Left hindlimb (tissue), 1 donor: ENCODE results near the gene SFMBT1.
"Not testable (repeated sequence)": the region's sequence is repeated elsewhere in the genome, so short reads cannot be mapped to it uniquely, and the experiment has no call there.

Source experiments
- DNase-seq: peaks from one replicate; pipeline ENCODE4 v3.0.0-alpha.2; 2018

SFMBT1 gene

GRCh38 chr3:53035018-53035417 lies 10.9 kb downstream of the SFMBT1 start:
- DNase-seq = not testable (repeated sequence)

GRCh38 chr3:53034411-53034810 lies 11.5 kb downstream of the SFMBT1 start:
- not testable (repeated sequence) for DNase-seq

GRCh38 chr3:53032609-53033008 lies 13.3 kb downstream of the SFMBT1 start:
- no peak for DNase-seq

GRCh38 chr3:53030619-53031449 lies 15.0 kb downstream of the SFMBT1 start:
- DNase-seq = no peak

GRCh38 chr3:53028641-53029040 lies 17.2 kb downstream of the SFMBT1 start:
- no peak for DNase-seq

GRCh38 chr3:53027254-53027844 lies 18.5 kb downstream of the SFMBT1 start:
- no peak for DNase-seq

- no peak for DNase-seq
These were observed 19.3 kb downstream of the SFMBT1 start for GRCh38 chr3:53026382-53027162.

GRCh38 chr3:53024315-53024714 lies 21.6 kb downstream of the SFMBT1 start:
- DNase-seq = no peak

- DNase-seq = no peak
These were observed 22.6 kb downstream of the SFMBT1 start for GRCh38 chr3:53023072-53023823.

- no peak for DNase-seq
These were observed 23.2 kb downstream of the SFMBT1 start for GRCh38 chr3:53022647-53023046.

- DNase-seq = no peak
These were observed 29.6 kb downstream of the SFMBT1 start for GRCh38 chr3:53016236-53016635.

- no peak for DNase-seq
These were observed 34.5 kb downstream of the SFMBT1 start for GRCh38 chr3:53011324-53011723.

- DNase-seq = no peak
These were observed 35.9 kb downstream of the SFMBT1 start for GRCh38 chr3:53009826-53010539.

- no peak for DNase-seq
These were observed 36.9 kb downstream of the SFMBT1 start for GRCh38 chr3:53008932-53009331.

- DNase-seq = no peak
These were observed 39.9 kb downstream of the SFMBT1 start for GRCh38 chr3:53005854-53006513.

- DNase-seq = no peak
These were observed 40.5 kb downstream of the SFMBT1 start for GRCh38 chr3:53005338-53005737.

- DNase-seq = no peak
These were observed 42.6 kb downstream of the SFMBT1 start for GRCh38 chr3:53003320-53003719.

- no peak for DNase-seq
These were observed 46.9 kb downstream of the SFMBT1 start for GRCh38 chr3:52998771-52999513.

GRCh38 chr3:52990637-52991036 lies 55.2 kb downstream of the SFMBT1 start:
- DNase-seq = no peak

GRCh38 chr3:52986938-52987337 lies 58.9 kb downstream of the SFMBT1 start:
- DNase-seq = no peak

GRCh38 chr3:52986049-52986448 lies 59.8 kb downstream of the SFMBT1 start:
- DNase-seq = no peak
